Stimulated activated naive CD4-positive, alpha-beta T cell (primary cell): ENCODE measurements around the gene SIRT7.

Experiments
- DNase-seq, 6 experiments: peaks; one replicate each; lab custom pipeline; 2025; lab: John Stamatoyannopoulos, UW

The SIRT7 gene

GRCh38 chr17:81885869-81886548 lies 32.0 kb downstream of the SIRT7 start:
- no peak for DNase-seq

GRCh38 chr17:81885454-81885853 lies 32.5 kb downstream of the SIRT7 start:
- DNase-seq = no peak

DNA sequence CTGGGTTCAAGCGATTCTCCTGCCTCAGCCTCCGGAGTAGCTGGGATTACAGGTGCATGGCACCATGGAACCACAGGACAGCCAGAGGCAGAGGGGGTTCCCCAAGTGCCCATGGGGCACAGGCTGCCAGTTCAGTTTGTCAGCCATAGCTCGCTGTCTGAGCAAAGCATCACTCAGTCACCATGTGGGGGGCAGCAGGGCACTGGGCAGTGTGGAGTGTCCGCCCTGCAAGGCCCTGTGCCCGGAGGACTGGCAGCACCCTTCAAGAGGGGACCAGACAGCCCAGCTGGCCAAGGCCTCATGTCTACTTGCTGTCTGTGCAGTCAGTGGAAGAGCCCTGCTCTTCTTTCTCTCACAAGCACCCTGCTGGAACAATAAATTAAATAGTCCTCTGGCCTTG lies 33.0 kb downstream of the SIRT7 start:
- no peak for DNase-seq

- DNase-seq = no peak
Measured at GRCh38 chr17:81884520-81884919, 33.5 kb downstream of the SIRT7 start.

DNA sequence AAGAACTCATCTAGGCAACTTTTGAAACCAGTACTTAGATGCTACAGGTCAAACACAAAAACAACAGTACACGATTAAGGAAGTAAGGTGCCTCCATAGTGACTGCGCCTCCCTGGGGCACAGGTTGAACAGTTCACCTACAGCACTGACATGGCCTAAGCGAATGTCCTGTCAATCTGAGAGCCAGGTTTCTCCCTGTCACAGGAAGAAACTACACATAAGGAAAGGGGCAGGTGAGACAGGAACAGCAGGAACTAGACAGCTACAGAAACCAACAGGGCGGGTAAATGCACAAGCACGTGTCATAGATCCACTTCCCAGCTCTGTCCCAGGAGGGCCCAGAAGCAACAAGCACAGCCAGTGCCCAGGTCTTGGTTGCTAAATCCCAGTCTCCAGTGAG lies 38.9 kb downstream of the SIRT7 start:
- DNase-seq = no peak

DNA sequence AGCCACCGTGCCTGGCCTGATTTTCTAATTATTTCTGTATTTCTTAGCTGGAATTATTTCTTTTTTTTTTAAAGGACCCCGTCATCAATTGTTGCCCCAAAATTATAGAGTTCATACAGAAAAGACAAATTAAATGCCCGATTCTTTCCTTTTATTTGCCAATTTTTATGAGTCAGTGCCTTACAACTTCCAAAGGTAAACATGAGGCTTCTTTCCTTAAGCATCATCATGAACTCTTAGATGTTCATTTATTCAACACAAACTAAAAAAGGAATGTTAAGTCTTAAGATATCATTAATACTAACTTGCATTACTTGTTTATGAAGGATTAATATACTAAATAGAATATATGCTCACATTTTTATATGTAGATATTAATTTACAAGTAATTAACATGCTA lies 39.7 kb downstream of the SIRT7 start:
- DNase-seq = no peak

GRCh38 chr17:81877569-81877968 lies 40.4 kb downstream of the SIRT7 start:
- DNase-seq = no peak

- DNase-seq = peak; percentile 89 to 96 (median 93)
Measured at GRCh38 chr17:81871387-81872230, 46.4 kb downstream of the SIRT7 start.

DNA sequence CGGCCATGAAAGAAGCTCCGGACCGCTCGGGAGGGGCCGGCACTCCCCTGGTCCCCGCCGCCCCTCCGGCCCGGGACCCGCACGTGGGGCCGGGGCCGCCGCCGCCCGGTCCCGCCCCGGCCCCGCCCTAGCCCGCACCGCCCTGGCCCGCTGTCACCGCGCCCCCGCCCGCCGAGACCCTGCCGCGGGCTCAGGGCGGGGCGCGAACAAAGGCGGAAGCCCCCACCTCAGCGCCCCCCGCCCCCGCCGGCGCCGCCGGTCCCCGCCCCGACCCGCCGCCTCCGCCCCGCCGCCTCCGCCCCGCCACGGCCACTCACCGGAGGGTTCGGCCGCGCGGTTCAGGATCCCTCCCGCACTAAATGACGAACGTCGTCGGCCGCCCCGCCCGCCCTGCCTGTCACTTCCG lies 47.0 kb downstream of the SIRT7 start, which contains the start of gene ARHGDIA:
TSS of gene ARHGDIA (minus strand) at position 357 of the 406 bp plus-strand sequence. CDS start 1,407 bp downstream, outside the sequence.
- DNase-seq = no peak

DNA sequence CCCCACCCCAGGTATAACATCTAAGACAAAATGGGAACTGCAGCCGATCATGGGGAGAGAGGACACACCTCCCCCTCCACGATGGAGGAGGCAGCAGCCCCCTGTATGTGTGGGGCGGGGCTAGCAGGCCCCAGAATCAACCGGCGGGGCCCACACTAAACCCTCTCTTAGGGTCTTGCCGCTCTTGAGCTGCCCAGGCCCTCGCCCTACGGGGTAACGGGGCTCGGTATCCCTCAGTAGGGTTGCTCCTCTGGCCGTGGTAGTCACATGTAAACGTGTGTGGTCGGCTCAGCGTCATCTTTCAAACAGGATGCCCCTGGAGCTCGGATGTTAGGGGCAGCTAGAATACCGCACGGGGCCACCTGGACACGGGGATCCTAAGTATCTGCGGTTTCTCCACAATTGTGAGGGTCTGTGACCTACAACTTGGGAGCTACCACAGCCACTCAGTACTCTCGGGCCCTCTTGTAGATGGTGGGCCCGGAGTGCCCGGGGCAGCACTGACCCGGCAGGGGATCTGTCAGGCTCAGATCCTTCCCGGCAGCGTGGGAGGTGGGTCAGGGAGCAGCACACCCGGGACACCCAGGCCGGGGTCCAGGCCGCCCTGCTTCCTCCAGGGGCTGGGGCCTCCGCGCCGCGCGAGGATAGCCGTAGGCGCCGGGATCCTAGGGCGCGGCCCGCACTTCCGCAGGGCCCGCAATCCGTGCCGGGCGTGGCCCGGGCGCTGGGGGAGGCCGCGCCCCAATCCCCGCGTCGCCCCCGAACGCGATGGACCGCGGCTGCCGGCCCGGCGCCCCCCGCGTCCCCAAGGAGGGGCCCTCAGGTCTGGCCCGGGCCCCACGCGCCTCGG lies 47.6 kb downstream of the SIRT7 start:
- peak in 4 of 6 experiments; percentile 30 to 61 (median 44) for DNase-seq

DNA sequence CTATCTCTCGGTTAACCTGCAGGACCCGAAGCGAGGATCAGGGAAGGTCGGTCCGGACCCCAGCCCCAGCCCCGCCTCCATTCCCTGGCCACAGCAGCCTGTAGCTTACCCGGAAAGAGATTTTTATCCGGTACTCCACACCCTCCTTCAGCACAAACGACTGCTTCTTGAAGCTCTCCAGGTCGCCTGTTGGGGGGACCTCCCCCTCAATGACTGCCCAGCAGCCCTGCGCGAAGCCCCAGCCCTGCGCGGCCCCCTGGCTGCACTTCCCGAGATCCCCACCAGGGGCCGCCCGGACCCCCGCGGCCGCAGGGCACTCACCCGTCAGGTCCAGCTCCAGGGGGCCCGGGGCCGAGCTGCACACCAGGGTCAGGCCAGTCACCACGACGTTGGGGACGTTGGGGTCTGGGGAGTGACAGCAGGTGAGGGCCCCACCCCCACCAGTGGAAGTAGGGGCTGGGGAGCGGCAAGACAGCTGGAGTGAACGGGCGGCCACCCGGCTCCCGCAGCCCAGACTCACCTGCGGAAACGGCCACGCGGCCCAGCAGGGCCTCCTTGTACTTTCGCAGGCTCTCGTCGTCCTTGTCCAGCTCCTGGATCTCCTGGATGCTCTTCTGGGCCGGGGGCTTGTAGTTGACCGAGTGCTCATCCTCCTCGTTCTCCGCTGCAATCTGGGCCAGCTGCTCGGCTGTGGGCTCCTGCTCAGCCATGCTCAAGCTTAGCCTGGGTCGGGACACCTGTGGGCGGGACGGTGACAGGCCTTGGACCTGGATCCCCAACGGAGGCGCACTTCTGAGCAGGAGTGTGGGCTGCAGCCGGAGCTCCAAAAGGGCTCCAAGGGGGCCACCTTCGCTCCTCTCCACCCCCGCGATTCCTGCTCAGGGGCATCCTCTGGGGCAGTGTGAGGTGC lies 48.5 kb downstream of the SIRT7 start:
- DNase-seq = peak in 3 of 6 experiments; percentile 30 to 61 (median 39)

GRCh38 chr17:81868674-81869220 lies 49.2 kb downstream of the SIRT7 start:
- DNase-seq = peak in 2 of 6 experiments; percentile 17 to 29

GRCh38 chr17:81867991-81868673 lies 49.8 kb downstream of the SIRT7 start:
- DNase-seq = peak in 1 of 6 experiments; percentile 42

DNA sequence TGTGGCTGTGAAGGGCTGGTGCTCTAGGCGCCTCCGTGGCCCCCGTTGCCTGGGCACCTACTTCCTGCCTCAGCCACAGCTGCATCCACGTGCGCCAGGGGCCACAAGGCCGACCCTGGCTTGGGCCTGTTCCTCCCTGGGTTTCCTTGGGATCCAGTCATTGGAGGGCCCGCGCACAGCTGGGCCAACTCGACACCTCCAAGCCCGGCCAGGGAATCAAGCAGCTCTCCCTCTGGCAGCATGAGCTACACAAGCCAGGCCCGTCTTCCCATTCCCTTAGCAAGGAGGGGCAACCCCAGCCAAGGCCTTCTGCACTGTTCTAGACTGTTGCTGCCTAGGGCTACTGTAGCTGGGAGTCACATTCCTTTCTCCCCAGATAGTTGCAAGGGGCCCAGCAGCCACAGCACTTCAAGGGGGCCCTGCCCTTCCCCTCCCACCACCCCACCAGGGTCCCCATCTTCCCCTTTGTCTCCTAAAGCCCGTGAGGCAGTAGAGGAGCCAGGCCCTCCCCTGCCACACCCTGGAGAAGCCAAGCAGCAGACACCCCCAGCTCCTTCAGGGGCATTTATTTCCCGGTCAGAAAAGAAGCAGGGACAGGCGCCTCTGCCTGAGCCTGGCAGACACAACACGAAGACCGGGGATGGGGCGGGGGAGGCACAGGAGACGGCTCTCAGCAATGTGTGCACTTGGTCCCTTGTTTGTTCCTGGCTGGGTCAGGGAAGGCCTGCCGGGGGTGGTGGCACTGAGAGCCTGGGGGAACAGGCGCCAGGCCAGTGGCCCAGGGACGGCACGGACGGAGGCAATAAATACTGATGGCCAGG lies 50.6 kb downstream of the SIRT7 start:
- DNase-seq = peak in 3 of 6 experiments; percentile 28 to 45 (median 34)

GRCh38 chr17:81866440-81867169 lies 51.4 kb downstream of the SIRT7 start:
- DNase-seq = peak in 2 of 6 experiments; percentile 32 to 45

DNA sequence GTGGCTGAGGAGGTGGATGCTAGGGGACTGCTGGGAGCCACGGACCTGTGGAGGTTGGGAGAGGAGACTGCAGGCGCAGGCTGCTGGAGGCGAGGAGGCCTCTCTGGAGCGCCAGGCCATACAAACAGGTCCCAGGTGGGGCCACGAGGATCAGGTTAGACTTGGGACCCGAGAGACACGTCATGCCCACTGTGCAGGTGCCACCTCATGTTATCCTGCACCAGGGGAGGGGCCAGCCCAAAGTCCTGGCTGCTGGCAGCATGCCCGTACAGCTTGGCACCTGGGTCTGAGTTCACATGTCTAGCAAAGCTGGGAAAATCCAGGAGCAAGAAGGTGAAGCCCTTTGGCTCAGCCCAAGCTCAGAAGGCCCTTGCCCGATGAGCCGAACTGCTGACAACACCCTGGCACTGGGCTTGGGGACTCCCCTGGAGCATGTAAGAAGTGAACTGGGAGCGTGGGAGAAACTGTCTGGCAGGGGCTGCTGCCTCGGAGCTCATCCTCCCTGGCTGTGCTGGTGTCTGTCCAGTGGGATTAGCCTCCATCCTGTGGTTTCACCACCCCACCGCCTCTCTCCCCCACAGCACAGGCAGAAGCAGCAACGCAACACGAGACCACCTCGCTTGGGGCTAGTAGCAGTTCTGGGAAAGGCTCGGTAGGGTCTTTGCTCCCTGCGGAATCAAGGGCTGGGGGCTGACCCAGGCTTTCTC lies 52.1 kb downstream of the SIRT7 start:
- DNase-seq = peak in 1 of 6 experiments; percentile 34

DNA sequence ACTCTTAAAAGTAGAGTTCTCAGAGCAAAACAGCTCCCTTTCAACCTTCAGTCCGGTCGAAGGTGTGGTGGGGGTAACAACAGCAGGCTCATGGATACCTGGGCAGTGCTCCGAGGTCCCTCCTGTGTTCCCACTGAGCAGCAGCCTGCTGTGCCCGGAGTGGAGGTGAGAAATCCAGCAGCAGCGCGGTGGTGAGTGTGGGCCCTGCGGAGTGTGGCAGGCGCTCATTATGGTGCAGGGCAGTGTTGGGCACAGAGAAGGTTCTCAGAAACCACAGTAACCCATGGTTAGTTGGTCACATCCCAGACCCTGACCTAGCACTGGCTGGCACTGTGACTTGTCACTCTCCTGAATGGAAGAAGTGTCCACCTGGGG lies 52.6 kb downstream of the SIRT7 start:
- DNase-seq = peak in 1 of 6 experiments; percentile 13
